OCI-LY7 (cell line): ENCODE measurements around the gene CDHR2. TPM values are rescaled to one million over a fixed set of nuclear protein-coding genes. Genes with fewer than 3 reads are reported as not detected.

Source experiments
- BruUV-seq: library from RNA; stranded (reverse); fragments of 400-500 nt; replicated peaks from 2 replicates; lab custom pipeline; 2021; lab: Mats Ljungman, UMichigan
- CTCF ChIA-PET: fragments of 300-600 bp; sonication (Branson Sonifier 250); formaldehyde crosslinking; loops from one replicate; lab custom pipeline; 2022; ENCODE audit warnings: antibody characterized with exemption; ENCODE audit not compliant: unreplicated experiment; lab: Charles Lee
- POLR2A ChIA-PET: fragments of 300-600 bp; sonication (Branson Sonifier 250); formaldehyde crosslinking; loops from one replicate; lab custom pipeline; 2022; ENCODE audit warnings: antibody characterized with exemption; lab: Charles Lee
- DNase-seq: peaks from one replicate; pipeline ENCODE4 v3.0.0-alpha.2; 2015; ENCODE audit warnings: low spot score
- H2AFZ ChIP-seq: fragments of 200-600 bp; sonication (generic), shearing (Covaris generic); 2 replicates; pipeline ENCODE4 v1.6.1; 2014; ENCODE audit warnings: mild to moderate bottlenecking, antibody characterized with exemption, low read length, moderate library complexity
- H3K27ac ChIP-seq: fragments of 200-600 bp; sonication (generic); 2 replicates; pipeline ENCODE4 v1.5.1; 2014; ENCODE audit warnings: mixed run types, low read depth, mild to moderate bottlenecking, moderate library complexity, low read length, inconsistent platforms; ENCODE audit not compliant: poor library complexity, severe bottlenecking
- H3K36me3 ChIP-seq: fragments of 200-600 bp; sonication (generic); 2 replicates; pipeline ENCODE4 v1.6.1; 2014; ENCODE audit warnings: mild to moderate bottlenecking, antibody characterized with exemption, low read length, moderate library complexity, mixed read lengths; ENCODE audit not compliant: insufficient read depth
- H3K4me1 ChIP-seq: fragments of 200-600 bp; sonication (generic); 2 replicates; pipeline ENCODE4 v1.5.1; 2014; ENCODE audit warnings: mild to moderate bottlenecking, low read length; ENCODE audit not compliant: insufficient read depth, poor library complexity, severe bottlenecking
- H3K4me2 ChIP-seq: fragments of 200-600 bp; sonication (generic); 2 replicates; pipeline ENCODE4 v1.6.1; 2014; ENCODE audit warnings: mild to moderate bottlenecking, low read length
- H3K4me3 ChIP-seq: fragments of 200-600 bp; sonication (generic); 2 replicates; pipeline ENCODE4 v1.5.1; 2014; ENCODE audit warnings: mild to moderate bottlenecking, low read depth, low read length; ENCODE audit not compliant: poor library complexity, severe bottlenecking
- H3K79me2 ChIP-seq: fragments of 200-600 bp; sonication (generic); 2 replicates; pipeline ENCODE4 v1.6.1; 2016; ENCODE audit warnings: low read depth, mild to moderate bottlenecking, low read length, moderate library complexity, mixed read lengths; ENCODE audit not compliant: insufficient read depth
- H3K9me2 ChIP-seq: fragments of 200-600 bp; sonication (generic); 2 replicates; pipeline ENCODE4 v1.6.1; 2016; ENCODE audit warnings: mild to moderate bottlenecking, low read length, mixed read lengths; ENCODE audit not compliant: insufficient read depth
- H3K9me3 ChIP-seq: fragments of 200-600 bp; sonication (generic); 2 replicates; pipeline ENCODE4 v1.6.1; 2014; ENCODE audit warnings: mild to moderate bottlenecking, mixed run types, low read length, mixed read lengths
- H4K20me1 ChIP-seq: fragments of 200-600 bp; sonication (generic); 2 replicates; pipeline ENCODE4 v1.6.1; 2014; ENCODE audit warnings: mild to moderate bottlenecking, antibody characterized with exemption, low read length, moderate library complexity, mixed read lengths; ENCODE audit not compliant: insufficient read depth
- EZH2phosphoT487 ChIP-seq: fragments of 200-600 bp; sonication (generic); IDR thresholded peaks from 2 replicates; pipeline ENCODE4 v1.6.1; 2018; ENCODE audit warnings: low read depth, borderline replicate concordance, mild to moderate bottlenecking, mixed run types, antibody characterized with exemption, low read length, moderate library complexity, mixed read lengths
- intact Hi-C: fragments of 100-400 bp; cut with micrococcal nuclease; formaldehyde crosslinking; loops from one replicate; pipeline ENCODE4 v1.10.0; 2022; ENCODE audit not compliant: unreplicated experiment
- total RNA-seq, 2 experiments: library from RNA; depleted of rRNA in 1 of 2; stranded (reverse); fragments of >200 nt in 1 of 2; shearing (Covaris generic) in 1 of 2; gene quantifications; 2 replicates each; pipeline ENCODE4 v1.2.3, GENCODE V29; 2014 to 2022
- TF ChIP-seq, protein P1 (sequence below): fragments of 200-600 bp; sonication (generic); conservative IDR thresholded peaks from 2 replicates; pipeline ENCODE4 v1.5.1; 2014; ENCODE audit warnings: mild to moderate bottlenecking, antibody characterized with exemption, low read length, moderate library complexity, mixed read lengths

CDHR2 gene
- total RNA-seq, 2 experiments from 2014 or later = 0.25 to 3.8 TPM

DNA sequence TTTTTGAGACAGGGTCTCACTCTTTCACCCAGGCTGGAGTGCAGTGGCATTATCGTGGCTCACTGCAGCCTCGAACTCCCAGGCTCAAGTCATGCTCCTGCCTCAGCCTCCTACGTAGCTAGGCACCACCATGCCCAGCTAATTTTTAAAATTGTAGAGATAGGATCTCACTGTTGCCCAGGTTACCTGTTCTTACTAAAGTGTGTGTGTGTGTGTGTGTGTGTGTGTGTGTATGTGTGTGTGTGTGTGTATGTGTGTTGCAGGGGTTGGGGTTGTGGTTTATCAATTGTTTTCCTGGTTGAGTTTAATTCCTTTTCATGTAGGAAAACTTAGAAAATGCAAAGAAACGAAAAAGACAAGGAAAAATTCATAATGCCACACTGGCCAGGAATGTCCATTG, 33.7 kb upstream of the CDHR2 start:
- BruUV-seq = no TSS peak
- no peak for DNase-seq
- Histone ChIP-seq H3K36me3 (0 out of 2 replicates have a peak, but pooled peaks cover under 1% of the 10 kb centered on the region), H3K27ac (no peak overlapping the region), H2AFZ (peak overlapping the region; percentile 27; the same call in 1 of the 2 replicates), H3K4me1 (peaks cover 15% of the 10 kb centered on the region), H3K9me2 (no peaks in the 10 kb centered on the region), H4K20me1 (no peaks in the 10 kb centered on the region), H3K79me2 (no peaks in the 10 kb centered on the region), H3K4me3 (no peak overlapping the region), H3K4me2 (no peak overlapping the region; the same call in 1 of the 2 replicates), H3K9me3 (no peaks in the 10 kb centered on the region)
- CTCF ChIA-PET = no interaction called here
- intact Hi-C loops = no loop called here
- TF ChIP-seq EZH2phosphoT487 = no peak
- TF ChIP-seq, protein P1, sequence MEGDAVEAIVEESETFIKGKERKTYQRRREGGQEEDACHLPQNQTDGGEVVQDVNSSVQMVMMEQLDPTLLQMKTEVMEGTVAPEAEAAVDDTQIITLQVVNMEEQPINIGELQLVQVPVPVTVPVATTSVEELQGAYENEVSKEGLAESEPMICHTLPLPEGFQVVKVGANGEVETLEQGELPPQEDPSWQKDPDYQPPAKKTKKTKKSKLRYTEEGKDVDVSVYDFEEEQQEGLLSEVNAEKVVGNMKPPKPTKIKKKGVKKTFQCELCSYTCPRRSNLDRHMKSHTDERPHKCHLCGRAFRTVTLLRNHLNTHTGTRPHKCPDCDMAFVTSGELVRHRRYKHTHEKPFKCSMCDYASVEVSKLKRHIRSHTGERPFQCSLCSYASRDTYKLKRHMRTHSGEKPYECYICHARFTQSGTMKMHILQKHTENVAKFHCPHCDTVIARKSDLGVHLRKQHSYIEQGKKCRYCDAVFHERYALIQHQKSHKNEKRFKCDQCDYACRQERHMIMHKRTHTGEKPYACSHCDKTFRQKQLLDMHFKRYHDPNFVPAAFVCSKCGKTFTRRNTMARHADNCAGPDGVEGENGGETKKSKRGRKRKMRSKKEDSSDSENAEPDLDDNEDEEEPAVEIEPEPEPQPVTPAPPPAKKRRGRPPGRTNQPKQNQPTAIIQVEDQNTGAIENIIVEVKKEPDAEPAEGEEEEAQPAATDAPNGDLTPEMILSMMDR = no peak
- POLR2A ChIA-PET = interaction anchor here (0.6 kb wide), 1 partner anchor 1040 kb away, joined by 3 read pairs; no protein-coding TSS in a partner anchor

DNA sequence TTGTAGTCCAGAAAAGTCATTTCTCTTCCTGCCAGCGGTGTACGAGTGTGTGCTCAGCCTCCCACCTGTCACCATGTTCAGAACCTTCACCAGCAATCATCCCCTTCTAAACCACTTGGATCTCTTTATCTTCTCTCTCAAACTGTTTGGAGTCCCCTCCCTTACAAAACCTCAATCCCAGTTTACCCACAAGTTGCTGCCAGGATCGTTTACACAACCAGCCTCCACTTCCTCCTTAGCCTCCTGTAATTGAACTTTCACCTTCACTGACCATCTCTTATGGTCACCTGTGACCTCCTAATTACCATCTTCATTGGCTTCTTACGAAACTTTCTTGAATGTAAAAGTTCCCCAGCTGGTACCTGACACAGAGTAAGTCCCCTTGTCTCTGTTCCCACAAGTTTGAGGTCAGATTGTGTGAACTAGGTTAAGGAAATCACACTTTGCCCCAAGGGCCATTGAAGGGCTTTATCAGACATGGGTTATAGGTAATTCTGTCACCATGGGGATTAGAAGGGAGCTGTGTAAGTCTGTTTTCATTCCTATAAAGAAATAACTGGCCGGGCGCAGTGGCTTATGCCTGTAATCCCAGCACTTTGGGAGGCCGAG, 32.0 kb upstream of the CDHR2 start:
- Histone ChIP-seq H3K4me3 (no peak overlapping the region), H3K36me3 (no peaks in the 10 kb centered on the region), H4K20me1 (no peaks in the 10 kb centered on the region), H3K4me2 (no peak overlapping the region), H3K79me2 (no peaks in the 10 kb centered on the region), H2AFZ (no peak overlapping the region), H3K9me3 (no peaks in the 10 kb centered on the region), H3K9me2 (no peaks in the 10 kb centered on the region), H3K4me1 (peaks cover 26% of the 10 kb centered on the region), H3K27ac (no peak overlapping the region)
- no peak for DNase-seq
- no TSS peak for BruUV-seq
- CTCF ChIA-PET = interaction anchor here (1.1 kb wide), 1 partner anchor 14 kb away, joined by 4 read pairs; no protein-coding TSS in a partner anchor
- POLR2A ChIA-PET = interaction anchor here (0.6 to 1.2 kb wide), 3 partner anchors 12 to 88 kb away, joined by 3 to 4 read pairs (median 3); no protein-coding TSS in a partner anchor
- TF ChIP-seq, protein P1 = no peak
- no peak for TF ChIP-seq EZH2phosphoT487
- intact Hi-C loops = no loop called here
